Measurements from ENCODE around the gene DPP10.

DPP10 gene

GRCh38 chr2:115880558-115880957 is 1438.1 kb downstream of the DPP10 start:
- DNase-seq: no peak

- DNase-seq: no peak
Observed at GRCh38 chr2:115887209-115887776, 1444.9 kb downstream of the DPP10 start.

Data from amygdala (tissue), 56 donors.